Neural cell (in vitro differentiated cells): Measurements from ENCODE around the gene SRP9. TPM values are rescaled to one million over a fixed set of nuclear protein-coding genes. Genes with fewer than 3 reads are reported as not detected.

ENCODE experiments used
- H2AFZ ChIP-seq: fragments of 200-600, 300-800 bp; sonication (generic), shearing (Covaris generic); 2 replicates; pipeline ENCODE4 v1.6.0; 2014; ENCODE audit warnings: low read depth, mild to moderate bottlenecking, antibody characterized with exemption, low read length, moderate library complexity
- H3F3A ChIP-seq: fragments of 200-600 bp; shearing (Covaris generic); 2 replicates; pipeline ENCODE4 v1.6.1; 2016; ENCODE audit warnings: mild to moderate bottlenecking, moderate library complexity, mixed read lengths, antibody characterized with exemption, low read length; ENCODE audit not compliant: insufficient read depth, poor library complexity, severe bottlenecking
- H3K27ac ChIP-seq: fragments of 200-600, 300-800 bp; sonication (generic), shearing (Covaris generic); 2 replicates; pipeline ENCODE4 v1.5.1; 2014; ENCODE audit warnings: mild to moderate bottlenecking, low read length, moderate library complexity
- H3K27me3 ChIP-seq: fragments of 300-800, 200-600 bp; sonication (generic), shearing (Covaris generic); 2 replicates; pipeline ENCODE4 v1.6.0; 2014; ENCODE audit warnings: mild to moderate bottlenecking, low read depth, low read length, moderate library complexity; ENCODE audit not compliant: insufficient read depth
- H3K36me3 ChIP-seq: fragments of 300-800, 200-600 bp; sonication (generic), shearing (Covaris generic); 2 replicates; pipeline ENCODE4 v1.5.1; 2014; ENCODE audit warnings: mild to moderate bottlenecking, antibody characterized with exemption, low read length, moderate library complexity; ENCODE audit not compliant: insufficient read depth
- H3K4me2 ChIP-seq: fragments of 300-800, 200-600 bp; sonication (generic), shearing (Covaris generic); 2 replicates; pipeline ENCODE4 v1.6.0; 2014; ENCODE audit warnings: mild to moderate bottlenecking, low read length
- H3K4me3 ChIP-seq: fragments of 300-800, 200-600 bp; sonication (generic), shearing (Covaris generic); 2 replicates; pipeline ENCODE4 v1.5.1; 2014; ENCODE audit warnings: mild to moderate bottlenecking, low read length, moderate library complexity
- H3K79me2 ChIP-seq: fragments of 200-600 bp; shearing (Covaris generic); replicated peaks from 2 replicates; pipeline ENCODE4 v1.6.0; 2014; ENCODE audit warnings: mild to moderate bottlenecking, low read length, moderate library complexity; ENCODE audit not compliant: insufficient read depth
- H3K9ac ChIP-seq: fragments of 300-800, 200-600 bp; sonication (generic), shearing (Covaris generic); 2 replicates; pipeline ENCODE4 v1.6.1; 2016; ENCODE audit warnings: mild to moderate bottlenecking, low read length, mixed read lengths
- H3K9me2 ChIP-seq: fragments of 200-600 bp; shearing (Covaris generic); 2 replicates; pipeline ENCODE4 v1.6.1; 2016; ENCODE audit warnings: mild to moderate bottlenecking, low read length, mixed read lengths; ENCODE audit not compliant: insufficient read depth
- H3K9me3 ChIP-seq: fragments of 200-600, 300-800 bp; sonication (generic), shearing (Covaris generic); 2 replicates; pipeline ENCODE4 v1.6.1; 2016; ENCODE audit warnings: mild to moderate bottlenecking, mixed run types, low read length, moderate library complexity, mixed read lengths
- H4K20me1 ChIP-seq: fragments of 200-600 bp; shearing (Covaris generic); 2 replicates; pipeline ENCODE4 v1.6.1; 2016; ENCODE audit warnings: mild to moderate bottlenecking, mixed run types; ENCODE audit not compliant: insufficient read depth
- EP300 ChIP-seq: fragments of 450-650 bp; conservative IDR thresholded peaks from 2 replicates; pipeline ENCODE4 v1.6.1; 2014; ENCODE audit warnings: antibody characterized with exemption, mild to moderate bottlenecking, moderate library complexity; ENCODE audit not compliant: poor library complexity, severe bottlenecking
- EZH2 ChIP-seq: fragments of 200-600, 300-800 bp; shearing (Covaris generic), sonication (generic); IDR thresholded peaks from 2 replicates; pipeline ENCODE4 v1.6.1; 2014; ENCODE audit warnings: antibody characterized with exemption, low read length, borderline replicate concordance, mild to moderate bottlenecking; ENCODE audit not compliant: insufficient read depth, poor library complexity, severe bottlenecking
- MXI1 ChIP-seq: fragments of 450-650 bp; conservative IDR thresholded peaks from 2 replicates; pipeline ENCODE4 v1.6.1; 2014; ENCODE audit warnings: antibody characterized with exemption, mild to moderate bottlenecking; ENCODE audit not compliant: poor library complexity, severe bottlenecking
- POLR2AphosphoS5 ChIP-seq: IDR thresholded peaks from 2 replicates; pipeline ENCODE4 v1.6.1; 2012
- RAD21 ChIP-seq: fragments of 450-650 bp; conservative IDR thresholded peaks from 2 replicates; pipeline ENCODE4 v1.6.1; 2014; ENCODE audit warnings: antibody characterized with exemption, mild to moderate bottlenecking, moderate library complexity
- REST ChIP-seq: IDR thresholded peaks from 2 replicates; pipeline ENCODE4 v1.6.1; 2012; ENCODE audit warnings: borderline replicate concordance
- SMC3 ChIP-seq: fragments of 450-650 bp; conservative IDR thresholded peaks from 2 replicates; pipeline ENCODE4 v1.6.1; 2014; ENCODE audit warnings: antibody characterized with exemption, mild to moderate bottlenecking, moderate library complexity; ENCODE audit not compliant: poor library complexity
- TAF1 ChIP-seq: IDR thresholded peaks from 2 replicates; pipeline ENCODE4 v1.6.1; 2012; ENCODE audit warnings: low read depth
- polyA plus RNA-seq: library from polyadenylated mRNA; depleted of rRNA; stranded (reverse); fragments of >200 nt; gene quantifications from 2 replicates; pipeline ENCODE4 v1.2.3, GENCODE V29; 2014
- TF ChIP-seq, protein P1 (sequence below): fragments of 450-650 bp; IDR thresholded peaks from 2 replicates; pipeline ENCODE4 v1.5.1; 2014; ENCODE audit warnings: antibody characterized with exemption, mild to moderate bottlenecking, moderate library complexity; ENCODE audit not compliant: poor library complexity, severe bottlenecking

The SRP9 gene
- polyA plus RNA-seq, 1 donor from 2014 or later, result 1,838 TPM

GRCh38 chr1:225808136-225808535, 30.5 kb downstream of the SRP9 start:
- Histone ChIP-seq H2AFZ (no peak overlapping the region), H3K36me3 (no peaks in the 10 kb centered on the region), H3K4me3 (no peak overlapping the region), H3K27me3 (no peaks in the 10 kb centered on the region), H3K9me2 (no peaks in the 10 kb centered on the region), H4K20me1 (no peaks in the 10 kb centered on the region), H3K9me3 (no peaks in the 10 kb centered on the region), H3K4me2 (no peak overlapping the region), H3K79me2 (peaks cover 11% of the 10 kb centered on the region), H3K9ac (no peak overlapping the region), H3F3A (peaks cover 4% of the 10 kb centered on the region), H3K27ac (no peak overlapping the region)
- no peak for TF ChIP-seq MXI1
- TF ChIP-seq POLR2AphosphoS5, result no peak
- no peak for TF ChIP-seq TAF1
- TF ChIP-seq, protein P1, sequence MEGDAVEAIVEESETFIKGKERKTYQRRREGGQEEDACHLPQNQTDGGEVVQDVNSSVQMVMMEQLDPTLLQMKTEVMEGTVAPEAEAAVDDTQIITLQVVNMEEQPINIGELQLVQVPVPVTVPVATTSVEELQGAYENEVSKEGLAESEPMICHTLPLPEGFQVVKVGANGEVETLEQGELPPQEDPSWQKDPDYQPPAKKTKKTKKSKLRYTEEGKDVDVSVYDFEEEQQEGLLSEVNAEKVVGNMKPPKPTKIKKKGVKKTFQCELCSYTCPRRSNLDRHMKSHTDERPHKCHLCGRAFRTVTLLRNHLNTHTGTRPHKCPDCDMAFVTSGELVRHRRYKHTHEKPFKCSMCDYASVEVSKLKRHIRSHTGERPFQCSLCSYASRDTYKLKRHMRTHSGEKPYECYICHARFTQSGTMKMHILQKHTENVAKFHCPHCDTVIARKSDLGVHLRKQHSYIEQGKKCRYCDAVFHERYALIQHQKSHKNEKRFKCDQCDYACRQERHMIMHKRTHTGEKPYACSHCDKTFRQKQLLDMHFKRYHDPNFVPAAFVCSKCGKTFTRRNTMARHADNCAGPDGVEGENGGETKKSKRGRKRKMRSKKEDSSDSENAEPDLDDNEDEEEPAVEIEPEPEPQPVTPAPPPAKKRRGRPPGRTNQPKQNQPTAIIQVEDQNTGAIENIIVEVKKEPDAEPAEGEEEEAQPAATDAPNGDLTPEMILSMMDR, result no peak
- no peak for TF ChIP-seq EP300
- no peak for TF ChIP-seq SMC3
- no peak for TF ChIP-seq REST
- TF ChIP-seq RAD21, result no peak
- TF ChIP-seq EZH2, result no peak

DNA sequence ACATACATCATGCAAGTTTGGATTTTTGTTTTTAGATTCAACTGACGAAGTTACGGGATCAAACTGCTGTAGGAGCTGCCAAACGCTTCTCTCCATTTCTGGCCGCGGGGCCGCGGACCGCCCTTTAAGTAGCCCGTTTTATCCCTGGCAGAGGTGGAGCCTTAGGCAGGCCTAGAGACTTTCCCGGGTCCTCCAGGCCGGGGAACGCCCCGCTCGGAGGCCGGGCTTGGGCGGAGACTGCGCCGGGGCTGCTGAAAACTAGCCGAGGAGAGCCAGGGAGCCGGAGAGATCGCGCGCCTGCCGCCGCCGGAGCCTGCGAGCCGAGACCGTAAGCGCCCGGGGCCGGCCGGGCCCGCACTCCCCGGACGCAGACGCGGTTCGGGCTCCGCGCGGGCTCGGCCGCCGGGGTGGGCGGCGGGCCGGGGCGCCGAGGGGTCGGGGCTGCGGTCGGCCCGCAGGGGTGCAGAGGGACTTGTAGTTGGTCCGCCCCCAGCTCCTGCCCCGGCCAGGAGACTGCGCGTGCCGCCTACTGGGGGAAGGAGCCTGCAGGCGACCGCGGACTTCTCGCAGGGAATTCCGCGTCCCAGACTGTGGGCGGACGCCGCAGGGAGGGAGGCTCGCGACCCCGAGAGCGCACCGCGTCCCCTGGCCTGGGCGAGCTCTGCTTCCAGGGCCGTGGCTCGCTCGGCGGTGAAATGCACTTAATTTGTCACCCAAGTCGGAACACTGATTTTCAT, 32.4 kb downstream of the SRP9 start, which contains the start of gene EPHX1:
EPHX1 (plus strand) TSS at position 283 of the 737 bp plus-strand sequence. CDS start 18,606 bp downstream, outside the sequence.
- Histone ChIP-seq H3K9me3 (no peaks in the 10 kb centered on the region), H3K4me3 (peak within 1 kb of the TSS; percentile 71), H2AFZ (peak within 1 kb of the TSS; percentile 51), H3K4me2 (peak within 1 kb of the TSS; percentile 33), H3K27me3 (no peaks in the 10 kb centered on the region), H3F3A (peaks cover 4% of the 10 kb centered on the region), H3K9ac (peak within 1 kb of the TSS; percentile 75), H3K27ac (peak within 1 kb of the TSS; percentile 56), H3K36me3 (no peaks in the 10 kb centered on the region), H3K9me2 (no peaks in the 10 kb centered on the region), H3K79me2 (peaks cover 11% of the 10 kb centered on the region), H4K20me1 (no peaks in the 10 kb centered on the region)
- TF ChIP-seq REST (peak; percentile 46), EP300 (peak; percentile 10), EZH2 (no peak), TAF1 (no peak), MXI1 (peak; percentile 57), RAD21 (peak; percentile 50), POLR2AphosphoS5 (peak; percentile 38), SMC3 (peak; percentile 65)
- TF ChIP-seq, protein P1, result peak; percentile 55
